Muscle of leg (tissue), 11 donors: ENCODE results near the gene GPC3. TPM values are rescaled to one million over a fixed set of nuclear protein-coding genes. Genes with fewer than 3 reads are reported as not detected.

Experiments
- DNase-seq: peaks from one replicate; pipeline ENCODE4 v3.0.0; 2013
- H3K27ac ChIP-seq: one replicate; pipeline ENCODE4 v1.5.1; 2013; ENCODE audit warnings: mild to moderate bottlenecking, low read length, control low read depth
- H3K27me3 ChIP-seq: one replicate; pipeline ENCODE4 v1.6.1; 2013; ENCODE audit warnings: low read length; ENCODE audit not compliant: control insufficient read depth, insufficient read depth
- H3K36me3 ChIP-seq: one replicate; pipeline ENCODE4 v1.6.1; 2013; ENCODE audit warnings: low read length; ENCODE audit not compliant: control insufficient read depth, insufficient read depth
- H3K4me1 ChIP-seq: one replicate; pipeline ENCODE4 v1.6.1; 2013; ENCODE audit warnings: low read length; ENCODE audit not compliant: control insufficient read depth, insufficient read depth
- H3K4me3 ChIP-seq: one replicate; pipeline ENCODE4 v1.5.1; 2013; ENCODE audit warnings: low read length, control low read depth
- H3K9me3 ChIP-seq: replicated peaks from 2 replicates; pipeline ENCODE4 v1.6.1; 2013; ENCODE audit warnings: low read depth, low read length; ENCODE audit not compliant: control insufficient read depth
- WGBS: methylation state at CpG from one replicate; pipeline ENCODE4 v1.1.5; 2013; ENCODE audit warnings: missing lambda C conversion rate; ENCODE audit not compliant: insufficient coverage; 5-methylcytosine and 5-hydroxymethylcytosine counted together
- polyA plus RNA-seq, 8 donors: library from polyadenylated mRNA; unstranded; fragments of 120-200 nt; gene quantifications; one replicate each; pipeline versions ENCODE4 v1.2.1 to v1.2.3, GENCODE V29; 2013; ENCODE audit warnings: inconsistent platforms in 1 of 8, low replicate concordance in 1 of 8; ENCODE audit not compliant: insufficient read length in 8 of 8, insufficient read depth in 1 of 8
- total RNA-seq: library from RNA; stranded (reverse); fragments of 120-200 nt; gene quantifications from one replicate; pipeline ENCODE4 v1.2.4, GENCODE V29; 2013

The GPC3 gene
- total and polyA plus RNA-seq, 9 donors, result 271 to 581 (median 367) TPM

- no peaks in the 10 kb centered on the region for H3K9me3 ChIP-seq
These were observed 105.4 kb downstream of the GPC3 start for GRCh38 chrX:133880032-133880443.

GRCh38 chrX:133878710-133879109 is 106.7 kb downstream of the GPC3 start:
- peak; percentile 56 for DNase-seq
- no peak overlapping the region for H3K4me3 ChIP-seq
- H3K4me1 ChIP-seq, result peaks cover 5% of the 10 kb centered on the region
- H3K27ac ChIP-seq, result no peak overlapping the region
- no peaks in the 10 kb centered on the region for H3K36me3 ChIP-seq
- 60% methylated on average over 1 of the region's 3 CpGs for WGBS
- peaks cover 7% of the 10 kb centered on the region for H3K27me3 ChIP-seq
- no peaks in the 10 kb centered on the region for H3K9me3 ChIP-seq

More at GRCh38 chrX:133880032-133880443, 105.4 kb downstream of the GPC3 start:
- peak; percentile 23 for DNase-seq
- peaks cover 7% of the 10 kb centered on the region for H3K27me3 ChIP-seq
- peaks cover 5% of the 10 kb centered on the region for H3K4me1 ChIP-seq
- 55% methylated on average over 3 of the region's 4 CpGs for WGBS
- H3K27ac ChIP-seq, result peak overlapping the region; percentile 10
- H3K36me3 ChIP-seq, result no peaks in the 10 kb centered on the region
- H3K4me3 ChIP-seq, result no peak overlapping the region

GRCh38 chrX:133876646-133877045 is 108.7 kb downstream of the GPC3 start:
- no peaks in the 10 kb centered on the region for H3K36me3 ChIP-seq
- H3K4me1 ChIP-seq, result no peaks in the 10 kb centered on the region
- no peaks in the 10 kb centered on the region for H3K27me3 ChIP-seq
- no peak overlapping the region for H3K4me3 ChIP-seq
- no peaks in the 10 kb centered on the region for H3K9me3 ChIP-seq
- DNase-seq, result no peak
- H3K27ac ChIP-seq, result no peak overlapping the region

- H3K9me3 ChIP-seq, result peaks cover 8% of the 10 kb centered on the region
- H3K27ac ChIP-seq, result no peak overlapping the region
- no peak overlapping the region for H3K4me3 ChIP-seq
- H3K27me3 ChIP-seq, result peaks cover 4% of the 10 kb centered on the region
- no CpG with 5 or more reads among the region's 4 CpGs for WGBS
- no peaks in the 10 kb centered on the region for H3K4me1 ChIP-seq
- no peak for DNase-seq
- H3K36me3 ChIP-seq, result no peaks in the 10 kb centered on the region
These were observed 116.1 kb downstream of the GPC3 start for GRCh38 chrX:133869270-133869669.

- no peak overlapping the region for H3K4me3 ChIP-seq
- DNase-seq, result no peak
- H3K4me1 ChIP-seq, result no peaks in the 10 kb centered on the region
- peaks cover 8% of the 10 kb centered on the region for H3K9me3 ChIP-seq
- H3K27me3 ChIP-seq, result peaks cover 4% of the 10 kb centered on the region
- 80% methylated on average over 1 of the region's 1 CpG for WGBS
- no peak overlapping the region for H3K27ac ChIP-seq
- H3K36me3 ChIP-seq, result no peaks in the 10 kb centered on the region
These were observed 116.7 kb downstream of the GPC3 start for GRCh38 chrX:133868682-133869081.

GRCh38 chrX:133868250-133868649 is 117.1 kb downstream of the GPC3 start:
- H3K4me1 ChIP-seq, result no peaks in the 10 kb centered on the region
- H3K27ac ChIP-seq, result no peak overlapping the region
- H3K36me3 ChIP-seq, result no peaks in the 10 kb centered on the region

GRCh38 chrX:133865761-133866471 is 119.5 kb downstream of the GPC3 start:
- Histone ChIP-seq H3K36me3 (no peaks in the 10 kb centered on the region), H3K27ac (no peak overlapping the region), H3K4me3 (no peak overlapping the region), H3K27me3 (peaks cover 6% of the 10 kb centered on the region), H3K9me3 (peaks cover 8% of the 10 kb centered on the region), H3K4me1 (no peaks in the 10 kb centered on the region)
- no peak for DNase-seq
- WGBS, result no CpG with 5 or more reads among the region's 3 CpGs

More at GRCh38 chrX:133868250-133868649, 117.1 kb downstream of the GPC3 start:
- no peak for DNase-seq
- Histone ChIP-seq H3K9me3 (peaks cover 8% of the 10 kb centered on the region), H3K4me3 (no peak overlapping the region), H3K27me3 (peaks cover 4% of the 10 kb centered on the region)

- H3K27ac ChIP-seq, result peak overlapping the region; percentile 37
- H3K4me1 ChIP-seq, result peaks cover 2% of the 10 kb centered on the region
- H3K36me3 ChIP-seq, result no peaks in the 10 kb centered on the region
- H3K9me3 ChIP-seq, result peaks cover 8% of the 10 kb centered on the region
- H3K4me3 ChIP-seq, result no peak overlapping the region
- peak; percentile 62 for DNase-seq
- H3K27me3 ChIP-seq, result peaks cover 8% of the 10 kb centered on the region
- no CpG with 5 or more reads among the region's 2 CpGs for WGBS
These were observed 121.2 kb downstream of the GPC3 start for GRCh38 chrX:133864236-133864635.

GRCh38 chrX:133859860-133860259 is 125.5 kb downstream of the GPC3 start:
- 38% methylated on average over 1 of the region's 7 CpGs for WGBS
- Histone ChIP-seq H3K27me3 (peaks cover 12% of the 10 kb centered on the region), H3K27ac (peak overlapping the region; percentile 63), H3K36me3 (no peaks in the 10 kb centered on the region), H3K9me3 (no peaks in the 10 kb centered on the region), H3K4me1 (peaks cover 5% of the 10 kb centered on the region), H3K4me3 (no peak overlapping the region)
- peak; percentile 85 for DNase-seq

GRCh38 chrX:133859336-133859735 is 126.1 kb downstream of the GPC3 start:
- no CpG with 5 or more reads among the region's 3 CpGs for WGBS
- Histone ChIP-seq H3K27ac (peak overlapping the region; percentile 63), H3K36me3 (no peaks in the 10 kb centered on the region), H3K4me3 (no peak overlapping the region), H3K27me3 (peaks cover 12% of the 10 kb centered on the region), H3K4me1 (peaks cover 5% of the 10 kb centered on the region), H3K9me3 (no peaks in the 10 kb centered on the region)
- DNase-seq, result no peak
